H1 (cell line): Measurements from ENCODE around the gene IGSF11.

Experiments
- GABPA ChIP-seq: IDR thresholded peaks from 2 replicates; pipeline ENCODE4 v1.6.1; 2011; ENCODE audit warnings: mild to moderate bottlenecking, low read length, moderate library complexity, borderline replicate concordance; ENCODE audit not compliant: insufficient read depth
- POLR2A ChIP-seq, 2 experiments: IDR thresholded peaks; 1 replicate in 1 of 2; 2 replicates in 1 of 2; pipeline ENCODE4 v1.6.1; 2011; ENCODE audit warnings: low read depth in 2 of 2, low read length in 2 of 2, mild to moderate bottlenecking in 2 of 2; ENCODE audit errors: control extremely low read depth in 1 of 2
- POLR2AphosphoS5 ChIP-seq: IDR thresholded peaks from 2 replicates; pipeline ENCODE4 v1.6.1; 2011; ENCODE audit warnings: low read depth, low read length
- TF ChIP-seq, protein P1 (sequence below), 3 experiments: IDR thresholded peaks; 1 replicate in 2 of 3; 2 replicates in 1 of 3; pipeline versions ENCODE4 v1.5.1 to v1.6.1; 2011; ENCODE audit warnings: low read length in 3 of 3, mild to moderate bottlenecking in 3 of 3, inconsistent platforms in 2 of 3, low read depth in 1 of 3, moderate library complexity in 1 of 3; ENCODE audit not compliant: insufficient read depth in 1 of 3; ENCODE audit errors: control extremely low read depth in 1 of 3

DNA sequence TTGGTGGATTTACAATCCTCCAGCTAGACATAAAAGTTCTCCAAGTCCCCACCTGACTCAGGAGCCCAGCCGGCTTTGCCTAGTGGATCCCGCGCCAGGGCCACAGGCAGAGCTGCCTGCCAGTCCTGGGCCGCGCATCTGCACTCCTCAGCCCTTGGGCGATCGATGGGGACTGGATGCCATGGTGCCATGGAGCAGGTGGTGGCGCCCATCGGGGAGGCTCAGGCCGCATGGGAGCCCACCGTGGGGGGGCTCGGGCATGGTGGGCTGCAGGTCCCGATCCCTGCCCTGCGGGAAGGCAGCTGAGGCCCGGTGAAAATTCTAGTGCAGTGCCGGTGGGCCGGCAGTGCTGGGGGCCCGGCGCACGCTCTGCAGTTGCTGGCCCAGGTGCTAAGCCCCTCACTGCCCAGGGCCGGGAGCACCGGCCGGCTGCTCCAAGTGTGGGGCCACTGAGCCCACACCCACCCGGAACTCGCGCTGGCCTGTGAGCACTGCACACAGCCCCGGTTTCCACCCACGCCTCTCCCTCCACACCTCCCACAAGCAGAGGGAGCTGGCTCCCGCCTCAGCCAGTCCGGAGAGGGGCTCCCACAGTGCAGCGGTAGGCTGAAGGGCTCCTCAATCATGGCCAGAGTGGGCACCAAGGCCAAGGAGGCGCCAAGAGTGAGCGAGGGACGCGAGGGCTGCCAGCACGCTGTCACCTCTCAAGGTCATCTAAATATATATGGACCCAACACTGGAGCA lies 38.8 kb upstream of the IGSF11 start:
- no peak for TF ChIP-seq POLR2AphosphoS5
- no peak for TF ChIP-seq GABPA
- TF ChIP-seq, protein P1, sequence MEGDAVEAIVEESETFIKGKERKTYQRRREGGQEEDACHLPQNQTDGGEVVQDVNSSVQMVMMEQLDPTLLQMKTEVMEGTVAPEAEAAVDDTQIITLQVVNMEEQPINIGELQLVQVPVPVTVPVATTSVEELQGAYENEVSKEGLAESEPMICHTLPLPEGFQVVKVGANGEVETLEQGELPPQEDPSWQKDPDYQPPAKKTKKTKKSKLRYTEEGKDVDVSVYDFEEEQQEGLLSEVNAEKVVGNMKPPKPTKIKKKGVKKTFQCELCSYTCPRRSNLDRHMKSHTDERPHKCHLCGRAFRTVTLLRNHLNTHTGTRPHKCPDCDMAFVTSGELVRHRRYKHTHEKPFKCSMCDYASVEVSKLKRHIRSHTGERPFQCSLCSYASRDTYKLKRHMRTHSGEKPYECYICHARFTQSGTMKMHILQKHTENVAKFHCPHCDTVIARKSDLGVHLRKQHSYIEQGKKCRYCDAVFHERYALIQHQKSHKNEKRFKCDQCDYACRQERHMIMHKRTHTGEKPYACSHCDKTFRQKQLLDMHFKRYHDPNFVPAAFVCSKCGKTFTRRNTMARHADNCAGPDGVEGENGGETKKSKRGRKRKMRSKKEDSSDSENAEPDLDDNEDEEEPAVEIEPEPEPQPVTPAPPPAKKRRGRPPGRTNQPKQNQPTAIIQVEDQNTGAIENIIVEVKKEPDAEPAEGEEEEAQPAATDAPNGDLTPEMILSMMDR (IDR thresholded peaks at IDR 0.05; ENCODE audit: control extremely low read depth in 1 of 3, insufficient read depth in 1 of 3, low read depth in 1 of 3, low read length in 3 of 3) = no peak
- TF ChIP-seq POLR2A (IDR thresholded peaks at IDR 0.05; ENCODE audit: control extremely low read depth in 1 of 2, low read depth in 2 of 2, low read length in 2 of 2) = no peak
